Measurements from ENCODE around the gene NLK.
"Not testable (repeated sequence)": the region's sequence is repeated elsewhere in the genome, so short reads cannot be mapped to it uniquely, and the experiment has no call there.

The NLK gene

GRCh38 chr17:28119046-28119445, 76.6 kb downstream of the NLK start:
- DNase-seq, result no peak

DNA sequence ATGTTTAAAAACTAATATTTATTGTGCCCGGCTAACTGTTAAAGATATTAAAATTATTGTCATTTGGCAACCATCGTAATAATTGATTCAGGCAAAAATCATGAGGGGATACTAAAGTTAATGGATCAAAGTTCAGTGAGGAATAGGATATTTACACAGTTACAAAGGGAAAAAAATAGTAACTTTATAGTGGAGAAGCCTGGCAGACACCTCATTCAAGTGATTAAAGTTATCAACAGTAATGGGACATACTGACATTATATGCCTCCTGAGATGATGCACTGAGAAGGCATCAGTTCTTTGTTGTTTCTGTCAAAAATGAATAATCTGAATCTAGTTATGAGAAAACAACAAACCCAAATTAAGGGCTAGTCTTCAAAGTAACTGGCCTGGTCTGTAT, 77.1 kb downstream of the NLK start:
- no peak for DNase-seq

DNA sequence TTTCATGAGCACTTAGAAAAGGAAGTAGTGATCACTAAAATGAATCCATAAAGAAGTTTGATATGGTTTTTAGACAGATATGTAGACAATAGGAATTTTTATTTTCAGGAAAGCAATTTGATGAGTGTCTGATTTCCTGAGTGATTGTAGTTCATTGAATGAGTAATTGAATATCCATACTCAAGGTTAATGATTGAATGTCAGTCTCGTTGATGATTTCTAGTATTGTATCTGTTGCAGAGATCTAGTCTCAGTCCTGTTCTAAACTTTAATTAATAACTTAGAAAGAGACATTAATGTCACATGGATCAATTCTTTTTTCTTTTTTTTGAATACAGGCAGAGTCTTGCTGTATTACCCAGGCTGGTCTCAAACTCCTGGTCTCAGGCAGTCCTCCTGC, 78.3 kb downstream of the NLK start:
- DNase-seq, result no peak

DNA sequence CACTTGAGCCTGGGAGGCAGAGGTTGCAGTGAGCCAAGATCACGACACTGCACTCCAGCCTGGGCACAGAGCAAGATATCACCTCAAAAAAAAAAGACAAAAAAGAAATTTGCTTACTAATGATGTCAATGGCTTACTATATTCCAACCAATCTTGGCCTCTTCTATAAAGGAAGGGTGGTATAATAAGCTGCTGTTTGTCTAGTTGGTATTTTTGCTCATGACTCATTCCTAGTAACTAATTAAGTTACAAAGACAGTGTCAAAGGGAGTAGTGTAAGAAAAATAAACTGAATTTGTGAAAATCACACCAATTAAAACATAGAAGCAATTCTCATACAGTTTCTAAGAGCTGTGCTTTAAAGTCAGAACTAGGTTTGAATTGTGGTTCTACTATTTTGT, 82.5 kb downstream of the NLK start:
- no peak for DNase-seq

GRCh38 chr17:28125526-28126378, 83.3 kb downstream of the NLK start:
- DNase-seq, result no peak

DNA sequence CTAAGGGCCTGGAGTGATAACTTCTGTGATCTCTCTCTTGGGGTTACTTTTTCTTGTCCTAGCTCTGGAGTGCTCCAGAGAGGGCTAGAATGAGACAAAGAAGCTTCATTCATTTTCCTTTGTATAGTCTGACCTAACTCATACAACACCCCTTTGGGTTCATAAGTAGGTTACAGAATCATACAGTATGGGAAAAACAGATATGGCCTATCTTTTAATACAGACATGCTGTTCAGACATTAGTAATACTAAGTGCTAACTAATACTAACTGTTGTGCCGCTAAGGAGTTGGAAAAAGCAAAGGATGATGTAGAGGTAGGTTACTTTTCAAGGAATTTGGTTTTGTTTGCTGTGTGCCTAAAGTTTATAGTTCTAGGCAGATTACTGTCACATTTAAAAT, 84.7 kb downstream of the NLK start:
- DNase-seq, result no peak

GRCh38 chr17:28128779-28129178, 86.3 kb downstream of the NLK start:
- no peak for DNase-seq

- no peak for DNase-seq
Observed at GRCh38 chr17:28130472-28130871, 88.0 kb downstream of the NLK start.

DNA sequence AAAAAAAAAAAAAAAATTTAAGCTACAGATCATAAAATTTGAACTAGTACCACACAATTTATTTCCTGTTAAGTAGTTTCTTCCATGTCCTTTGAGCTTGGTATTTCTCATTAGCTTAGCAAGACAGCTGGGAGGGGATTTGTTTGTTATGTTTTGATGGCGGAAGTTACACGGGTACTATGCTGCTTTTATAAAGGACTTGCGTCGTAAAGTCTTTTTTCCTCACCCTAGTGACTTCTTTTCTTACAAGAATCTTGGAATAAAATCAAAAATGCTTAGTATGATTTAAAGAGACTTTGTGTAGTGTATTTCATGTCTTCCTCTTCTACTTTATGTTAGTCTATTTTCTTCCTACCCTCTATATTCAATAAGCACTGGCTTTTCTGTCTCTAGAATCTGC, 89.1 kb downstream of the NLK start:
- no peak for DNase-seq

- DNase-seq, result no peak
Observed at GRCh38 chr17:28133562-28133970, 91.1 kb downstream of the NLK start.

DNA sequence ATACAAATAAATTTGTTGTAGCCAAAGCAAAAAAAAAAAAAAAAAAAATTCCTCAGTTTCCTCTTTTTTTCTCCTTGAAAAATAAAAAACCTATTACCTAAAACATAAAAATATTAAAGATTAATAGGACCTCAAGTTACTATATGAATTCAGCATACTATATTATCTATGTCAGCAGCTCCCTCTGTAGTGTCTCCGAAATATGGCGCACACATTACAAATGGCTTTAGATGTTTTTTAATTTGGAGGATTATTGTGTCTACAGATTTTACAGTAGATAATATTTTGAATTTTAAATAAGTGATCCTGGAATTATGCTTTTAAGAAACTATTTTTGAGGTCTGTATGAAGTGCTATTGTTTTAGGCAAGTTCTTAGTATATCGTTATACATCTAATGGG, 94.4 kb downstream of the NLK start:
- no peak for DNase-seq

- no peak for DNase-seq
Observed at GRCh38 chr17:28139822-28140221, 97.3 kb downstream of the NLK start.

GRCh38 chr17:28141313-28141712, 98.8 kb downstream of the NLK start:
- DNase-seq, result no peak

DNA sequence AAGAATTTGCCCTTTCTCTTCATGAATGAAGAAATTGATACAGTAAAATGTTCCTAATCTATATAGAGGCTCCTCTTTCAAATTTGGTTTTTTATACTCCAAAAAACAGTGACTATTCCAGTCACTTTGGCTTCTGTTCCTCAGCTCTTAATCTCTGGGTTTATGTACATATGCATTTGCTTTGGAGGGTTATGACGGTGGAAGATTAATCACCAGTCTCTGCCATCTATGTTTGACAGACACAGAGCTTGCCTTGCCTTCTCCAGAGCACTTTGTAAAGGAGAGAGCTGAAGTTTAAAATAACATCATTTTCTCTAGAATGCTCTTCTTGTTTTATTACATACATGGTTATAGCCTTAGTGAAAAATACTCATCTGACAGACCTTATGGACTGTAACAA, 99.3 kb downstream of the NLK start:
- no peak for DNase-seq

- no peak for DNase-seq
Observed at GRCh38 chr17:28142305-28142704, 99.8 kb downstream of the NLK start.

DNA sequence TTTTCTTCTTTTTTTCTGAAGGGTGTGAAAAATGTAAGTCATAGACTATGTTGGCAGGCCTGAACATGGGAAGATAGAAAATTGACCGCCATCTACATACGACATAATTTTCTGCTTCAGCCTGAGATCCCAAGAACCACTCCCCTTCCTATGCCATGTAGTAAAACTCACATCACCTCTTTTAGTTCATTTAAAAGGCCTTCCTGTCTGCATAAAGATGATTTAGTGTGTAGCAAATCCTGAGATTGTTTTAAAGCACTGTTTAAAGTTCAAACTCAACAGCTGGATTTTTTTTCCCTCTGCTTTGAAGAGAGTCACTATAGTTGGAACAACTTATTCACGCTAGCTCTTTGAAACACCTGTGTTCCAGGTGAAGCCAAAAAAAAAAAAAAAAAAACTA, 101.5 kb downstream of the NLK start:
- no peak for DNase-seq

DNA sequence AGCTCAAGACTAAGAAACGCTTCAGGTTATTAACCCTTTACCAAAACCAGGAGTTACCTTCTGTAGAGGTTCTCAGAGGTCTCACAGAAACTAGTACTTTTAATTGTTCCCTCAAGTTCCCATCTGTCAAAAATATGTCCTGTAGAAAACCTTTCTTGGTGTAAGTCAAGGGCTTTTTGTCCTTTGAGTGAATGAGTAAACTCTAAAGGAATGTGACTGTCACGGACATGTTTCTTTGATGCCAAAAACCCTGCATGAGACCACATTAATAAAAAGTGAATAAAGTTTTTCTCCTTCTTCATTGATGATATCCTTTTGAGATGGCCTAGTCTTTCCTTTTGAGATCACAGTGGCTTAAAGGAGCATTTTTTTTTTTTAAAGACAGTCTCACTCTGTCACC, 102.9 kb downstream of the NLK start:
- DNase-seq, result no peak

DNA sequence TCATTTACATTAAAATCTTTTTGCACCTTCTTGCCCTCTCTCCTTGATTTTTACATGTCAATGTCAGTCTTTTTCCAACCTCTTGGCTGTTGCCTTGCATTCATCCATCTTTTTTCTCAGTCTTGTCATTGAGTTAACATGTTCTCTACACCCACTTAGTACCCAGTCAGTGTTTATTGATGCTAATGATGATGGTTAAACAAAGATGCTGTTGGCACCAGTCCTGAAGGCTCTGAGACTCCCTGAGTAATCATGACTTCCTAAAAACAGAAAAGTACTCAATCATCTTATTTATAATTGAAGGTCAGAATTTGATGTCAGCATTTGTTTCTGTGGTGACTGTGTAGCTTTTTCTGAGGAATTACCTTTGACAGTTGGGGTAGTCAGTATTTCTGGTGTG, 104.5 kb downstream of the NLK start:
- no peak for DNase-seq

GRCh38 chr17:28151001-28151400, 108.5 kb downstream of the NLK start:
- DNase-seq, result no peak

DNA sequence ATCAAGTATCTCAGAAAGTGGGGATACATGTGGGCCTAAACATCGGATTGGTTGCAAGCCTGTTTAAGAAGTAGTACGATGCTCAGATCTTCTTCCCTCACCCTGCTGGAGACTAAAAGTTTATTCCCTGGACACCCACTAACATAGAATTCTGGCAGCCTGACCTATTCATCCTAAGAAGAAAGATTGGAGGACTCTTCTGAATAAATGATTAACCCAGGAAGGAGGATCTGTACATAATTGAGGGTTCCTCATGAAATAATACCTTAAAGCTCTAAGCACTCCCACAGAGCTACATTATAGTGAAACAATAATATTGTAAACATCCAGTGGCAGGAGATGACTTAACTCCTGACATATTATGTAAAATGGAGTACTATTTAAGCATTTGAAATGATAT, 111.7 kb downstream of the NLK start:
- DNase-seq, result no peak

- not testable (repeated sequence) for DNase-seq
Observed at GRCh38 chr17:28155405-28155804, 112.9 kb downstream of the NLK start.

GRCh38 chr17:28159004-28159403, 116.5 kb downstream of the NLK start:
- DNase-seq, result no peak

DNA sequence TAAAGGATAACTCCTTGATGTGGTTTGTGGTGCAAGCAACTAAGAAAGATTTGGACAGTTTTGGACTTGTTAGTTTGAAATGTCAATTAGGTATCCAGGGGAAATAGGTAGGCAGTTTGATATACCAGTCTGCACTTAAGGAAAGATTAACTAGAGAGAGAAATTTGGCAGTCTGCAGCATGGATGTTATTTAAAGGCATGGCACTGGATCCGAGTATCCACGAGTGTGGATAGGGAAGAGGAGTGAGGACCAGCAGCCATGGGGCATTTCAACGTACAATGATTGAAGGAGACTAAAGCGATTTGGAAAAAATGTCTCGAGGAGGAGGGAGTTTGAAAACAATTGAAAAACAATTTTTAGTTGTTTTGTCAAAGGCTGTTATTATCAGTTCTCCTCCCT, 117.4 kb downstream of the NLK start:
- DNase-seq, result no peak

- DNase-seq, result no peak
Observed at GRCh38 chr17:28160610-28161009, 118.1 kb downstream of the NLK start.

DNA sequence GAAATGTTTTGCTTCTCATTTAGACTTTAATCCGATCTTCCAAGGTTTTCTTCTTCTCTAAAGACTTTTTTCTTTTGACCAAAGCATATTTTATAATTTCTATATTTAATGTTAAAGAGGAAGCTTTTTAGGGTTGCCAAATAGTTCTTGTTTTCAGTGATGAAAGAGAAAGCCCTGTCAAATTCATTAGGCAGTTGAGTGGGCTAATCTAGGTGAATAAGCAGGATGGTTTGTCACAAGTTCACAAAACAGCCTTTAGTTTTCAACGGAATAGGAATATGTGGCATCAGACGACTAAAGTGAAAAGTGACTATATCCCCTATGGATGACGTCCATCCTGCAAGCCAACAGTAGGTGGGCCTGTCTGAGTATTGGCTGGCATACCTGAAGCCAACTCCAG, 118.8 kb downstream of the NLK start:
- no peak for DNase-seq
